GM10248 (cell line): Measurements from ENCODE around the gene DNASE1L3.

Experiments used
- CTCF ChIA-PET: fragments of 300-600 bp; sonication (Branson Sonifier 250); formaldehyde crosslinking; extraction: SDS; loops from one replicate; lab custom pipeline; 2021; ENCODE audit warnings: antibody characterized with exemption; lab: Yijun Ruan, JAX
- POLR2A ChIA-PET: fragments of 350-650 bp; sonication (Branson Sonifier 250); formaldehyde crosslinking; extraction: SDS; loops from one replicate; lab custom pipeline; 2020; ENCODE audit warnings: antibody characterized with exemption; lab: Yijun Ruan, JAX
- DNase-seq: peaks from one replicate; pipeline ENCODE4 v3.0.0; 2012; ENCODE audit errors: extremely low spot score
- TF ChIP-seq, protein P1 (sequence below): IDR thresholded peaks from 2 replicates; pipeline ENCODE4 v1.5.1; 2012; ENCODE audit warnings: mild to moderate bottlenecking, low read depth; ENCODE audit errors: extremely low read depth, missing control alignments, control extremely low read depth

The DNASE1L3 gene

DNA sequence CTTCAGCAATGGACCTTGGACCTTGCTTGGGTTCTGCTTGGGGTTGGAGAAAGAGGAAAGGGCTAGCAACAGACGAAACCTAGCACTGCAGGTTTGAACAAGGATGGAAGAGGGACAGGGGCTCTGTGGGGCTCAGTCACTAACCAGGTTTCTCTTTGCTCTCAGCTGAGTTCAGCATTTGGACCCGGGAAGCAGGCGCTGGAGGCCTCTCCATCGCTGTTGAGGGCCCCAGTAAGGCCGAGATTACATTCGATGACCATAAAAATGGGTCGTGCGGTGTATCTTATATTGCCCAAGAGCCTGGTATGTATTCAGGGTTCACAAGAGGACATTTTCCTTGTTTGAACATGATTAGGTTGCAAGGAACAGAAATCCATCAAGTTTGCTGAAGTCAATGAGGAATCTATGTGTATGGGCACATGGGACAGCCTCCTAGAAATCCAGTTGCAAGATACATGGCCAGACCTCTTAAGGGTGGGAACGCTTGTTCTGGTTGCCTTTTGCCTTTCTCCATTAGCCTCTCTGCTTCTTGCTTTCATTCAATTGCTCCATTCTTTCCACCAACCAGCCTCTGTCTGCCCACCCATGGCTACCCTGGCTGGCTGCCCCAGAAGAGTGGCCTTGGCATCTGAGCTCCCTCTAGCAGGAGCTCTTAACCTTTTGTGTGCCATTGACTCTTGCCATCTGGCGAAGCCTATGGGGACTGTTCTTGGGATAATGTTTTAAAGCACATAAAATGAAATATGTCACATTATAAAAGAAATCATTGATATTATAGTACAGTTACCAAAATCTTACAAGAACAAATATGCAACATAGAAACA lies 55.9 kb downstream of the DNASE1L3 start:
- TF ChIP-seq, protein P1, sequence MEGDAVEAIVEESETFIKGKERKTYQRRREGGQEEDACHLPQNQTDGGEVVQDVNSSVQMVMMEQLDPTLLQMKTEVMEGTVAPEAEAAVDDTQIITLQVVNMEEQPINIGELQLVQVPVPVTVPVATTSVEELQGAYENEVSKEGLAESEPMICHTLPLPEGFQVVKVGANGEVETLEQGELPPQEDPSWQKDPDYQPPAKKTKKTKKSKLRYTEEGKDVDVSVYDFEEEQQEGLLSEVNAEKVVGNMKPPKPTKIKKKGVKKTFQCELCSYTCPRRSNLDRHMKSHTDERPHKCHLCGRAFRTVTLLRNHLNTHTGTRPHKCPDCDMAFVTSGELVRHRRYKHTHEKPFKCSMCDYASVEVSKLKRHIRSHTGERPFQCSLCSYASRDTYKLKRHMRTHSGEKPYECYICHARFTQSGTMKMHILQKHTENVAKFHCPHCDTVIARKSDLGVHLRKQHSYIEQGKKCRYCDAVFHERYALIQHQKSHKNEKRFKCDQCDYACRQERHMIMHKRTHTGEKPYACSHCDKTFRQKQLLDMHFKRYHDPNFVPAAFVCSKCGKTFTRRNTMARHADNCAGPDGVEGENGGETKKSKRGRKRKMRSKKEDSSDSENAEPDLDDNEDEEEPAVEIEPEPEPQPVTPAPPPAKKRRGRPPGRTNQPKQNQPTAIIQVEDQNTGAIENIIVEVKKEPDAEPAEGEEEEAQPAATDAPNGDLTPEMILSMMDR, result no peak
- no peak for DNase-seq
- CTCF ChIA-PET, result interaction anchor here (1.6 to 2.1 kb wide), 3 partner anchors 12 to 22 kb away, joined by 4 to 9 read pairs (median 6); no protein-coding TSS in a partner anchor
- POLR2A ChIA-PET, result no interaction called here

DNA sequence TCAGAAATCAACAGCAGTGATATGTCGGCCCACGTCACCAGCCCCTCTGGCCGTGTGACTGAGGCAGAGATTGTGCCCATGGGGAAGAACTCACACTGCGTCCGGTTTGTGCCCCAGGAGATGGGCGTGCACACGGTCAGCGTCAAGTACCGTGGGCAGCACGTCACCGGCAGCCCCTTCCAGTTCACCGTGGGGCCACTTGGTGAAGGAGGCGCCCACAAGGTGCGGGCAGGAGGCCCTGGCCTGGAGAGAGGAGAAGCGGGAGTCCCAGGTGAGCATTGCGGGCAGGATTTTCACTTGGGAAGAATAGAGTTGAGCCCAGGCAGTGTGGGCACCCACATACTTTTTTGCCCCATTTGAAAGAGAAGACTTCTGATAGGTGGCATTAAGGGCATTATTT lies 57.4 kb downstream of the DNASE1L3 start:
- TF ChIP-seq, protein P1, result no peak
- DNase-seq, result no peak
- ChIA-PET CTCF (interaction anchor here (1.6 to 2.1 kb wide), 2 partner anchors 20 to 21 kb away, joined by 4 to 6 read pairs; no protein-coding TSS in a partner anchor), POLR2A (no interaction called here)

GRCh38 chr3:58152225-58153015 lies 58.4 kb downstream of the DNASE1L3 start:
- CTCF ChIA-PET, result interaction anchor here (1.4 to 2.1 kb wide), 4 partner anchors 14 to 144 kb away, joined by 3 to 6 read pairs (median 4); partner anchors contain the start of gene FLNB
- DNase-seq, result no peak
- TF ChIP-seq, protein P1, result no peak
- POLR2A ChIA-PET, result no interaction called here

GRCh38 chr3:58151637-58152036 lies 59.1 kb downstream of the DNASE1L3 start:
- TF ChIP-seq, protein P1, result no peak
- ChIA-PET CTCF (interaction anchor here (1.4 to 1.5 kb wide), 3 partner anchors 13 to 143 kb away, joined by 3 to 4 read pairs (median 3); partner anchors contain the start of gene FLNB), POLR2A (no interaction called here)
- DNase-seq, result no peak

DNA sequence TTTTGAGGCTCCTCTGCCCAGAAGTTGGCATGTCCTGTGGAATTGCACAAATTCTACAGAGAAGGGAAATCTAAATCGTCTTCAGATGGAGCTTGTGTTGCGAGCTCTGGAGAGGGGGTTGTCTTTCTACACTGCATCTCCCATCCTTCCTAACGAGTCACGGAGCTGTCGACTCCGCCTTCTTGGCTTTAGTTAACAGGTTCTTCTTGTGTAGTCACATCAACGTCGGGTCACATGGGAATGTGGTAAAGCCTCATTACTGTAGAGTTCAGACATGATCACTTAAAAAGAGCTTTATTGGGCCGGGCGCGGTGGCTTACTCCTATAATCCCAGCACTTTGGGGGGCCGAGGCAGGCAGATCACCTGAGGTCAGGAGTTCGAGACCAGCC lies 60.0 kb downstream of the DNASE1L3 start:
- CTCF ChIA-PET, result interaction anchor here (1.2 to 1.5 kb wide), 3 partner anchors 16 to 143 kb away, joined by 3 to 4 read pairs (median 4); partner anchors contain the start of gene FLNB
- DNase-seq, result no peak
- POLR2A ChIA-PET, result no interaction called here
- TF ChIP-seq, protein P1, result no peak
